ENCODE data around the gene IFITM5.
A peak's percentile ranks its signal among the peaks of the same experiment; 100 is the strongest.
"Not testable (repeated sequence)": the region's sequence is repeated elsewhere in the genome, so short reads cannot be mapped to it uniquely, and the experiment has no call there.

Gene IFITM5

DNA sequence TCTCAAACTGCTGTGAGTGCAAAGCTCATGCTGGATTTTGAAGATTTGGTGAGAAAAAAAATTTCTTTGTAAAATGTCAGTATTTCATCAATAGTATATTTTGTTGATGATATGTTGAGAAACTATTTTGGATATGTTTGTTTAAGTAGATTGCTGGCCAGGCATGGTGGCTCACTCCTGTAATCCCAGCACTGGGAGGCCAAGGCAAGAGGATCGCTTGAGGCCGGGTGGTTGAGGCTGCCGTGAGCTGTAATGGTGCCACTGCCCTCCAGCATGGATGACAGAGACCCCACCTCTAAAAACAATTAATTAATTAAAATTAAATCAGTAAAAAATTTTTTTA is 28.2 kb upstream of the IFITM5 start:
- no peak for DNase-seq

DNA sequence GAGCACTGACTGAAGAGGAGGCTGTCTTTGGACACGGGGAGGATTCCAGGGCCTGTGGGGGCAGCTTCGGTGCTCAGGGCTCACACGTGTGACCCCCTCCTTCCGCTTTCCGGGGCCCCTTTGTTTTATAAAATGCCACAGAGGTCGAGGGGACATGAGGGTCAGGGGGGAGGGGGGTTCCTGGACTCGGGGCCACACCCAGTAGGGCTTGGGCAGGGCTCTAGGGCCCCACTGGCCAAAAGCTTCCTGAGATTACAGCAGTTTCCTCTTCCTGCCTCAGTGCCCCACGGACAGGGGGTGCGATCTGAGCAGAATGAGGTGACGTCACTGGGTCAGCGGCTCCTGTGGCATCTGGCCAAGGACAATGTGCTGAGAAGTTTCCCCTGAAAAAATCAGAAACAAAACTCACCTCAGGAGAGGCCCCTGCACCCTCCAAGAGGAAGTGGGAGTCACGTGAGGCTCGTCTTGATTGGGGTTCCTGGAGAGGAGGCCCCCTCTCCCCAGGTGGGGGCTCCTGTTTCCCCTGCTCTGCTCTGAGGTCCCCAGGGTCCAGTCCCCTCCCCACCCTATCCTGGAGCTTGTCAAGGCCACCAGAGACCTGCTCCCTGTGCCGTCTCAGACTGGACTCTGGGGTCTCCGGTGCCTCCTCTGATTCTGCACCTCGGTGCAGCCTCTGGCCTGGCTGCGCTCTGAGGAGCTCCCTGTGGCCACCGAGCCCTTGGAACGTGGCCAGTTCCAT is 27.7 kb upstream of the IFITM5 start:
- DNase-seq: no peak

DNA sequence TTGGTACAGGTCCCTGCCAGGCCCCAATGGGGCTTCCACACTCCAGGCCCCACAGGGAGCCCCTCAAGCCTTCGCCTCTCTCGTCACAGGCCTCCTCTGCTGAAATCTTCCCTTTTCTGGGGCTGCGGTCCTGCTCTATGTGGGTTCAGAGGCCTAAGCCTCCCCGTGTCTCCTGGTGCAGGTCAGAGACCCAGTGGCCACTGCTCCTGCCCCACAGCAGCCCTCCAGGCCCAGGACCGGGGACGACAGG is 27.2 kb upstream of the IFITM5 start:
- no peak for DNase-seq

DNA sequence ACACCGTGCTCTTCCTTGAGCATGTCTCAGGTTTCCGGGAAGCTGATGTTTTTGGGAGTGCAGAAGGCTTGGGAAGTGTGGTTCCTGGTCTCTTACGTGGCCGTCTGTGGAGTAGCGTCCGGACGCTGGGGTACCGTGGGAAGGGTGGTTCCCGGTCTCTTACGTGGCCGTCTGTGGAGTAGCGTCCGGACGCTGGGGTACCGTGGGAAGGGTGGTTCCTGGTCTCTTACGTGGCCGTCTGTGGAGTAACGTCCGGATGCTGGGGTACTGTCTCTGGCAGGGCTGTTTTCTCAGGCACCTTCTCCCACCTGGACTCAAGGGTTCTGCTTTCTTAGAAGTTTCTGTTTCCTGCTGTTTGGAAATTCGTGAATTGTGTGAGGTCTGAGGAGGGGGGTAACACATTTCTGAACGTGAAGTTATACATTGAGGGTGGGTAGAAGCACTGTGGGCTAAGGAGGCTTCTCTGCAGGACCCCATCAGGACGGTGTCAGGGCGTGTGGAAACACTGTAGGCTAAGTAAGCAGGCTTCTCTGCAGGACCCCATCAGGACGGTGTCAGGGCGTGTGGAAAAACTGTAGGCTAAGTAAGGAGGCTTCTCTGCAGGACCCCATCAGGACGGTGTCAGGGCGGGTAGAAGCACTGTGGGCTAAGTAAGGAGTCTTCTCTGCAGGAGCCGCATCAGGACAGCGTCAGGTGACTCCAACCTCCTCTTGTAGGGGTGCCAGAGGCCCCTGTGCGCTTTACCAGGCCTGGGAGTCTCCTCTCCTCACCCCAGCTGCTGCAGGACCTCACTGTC is 26.7 kb upstream of the IFITM5 start:
- no peak for DNase-seq

DNA sequence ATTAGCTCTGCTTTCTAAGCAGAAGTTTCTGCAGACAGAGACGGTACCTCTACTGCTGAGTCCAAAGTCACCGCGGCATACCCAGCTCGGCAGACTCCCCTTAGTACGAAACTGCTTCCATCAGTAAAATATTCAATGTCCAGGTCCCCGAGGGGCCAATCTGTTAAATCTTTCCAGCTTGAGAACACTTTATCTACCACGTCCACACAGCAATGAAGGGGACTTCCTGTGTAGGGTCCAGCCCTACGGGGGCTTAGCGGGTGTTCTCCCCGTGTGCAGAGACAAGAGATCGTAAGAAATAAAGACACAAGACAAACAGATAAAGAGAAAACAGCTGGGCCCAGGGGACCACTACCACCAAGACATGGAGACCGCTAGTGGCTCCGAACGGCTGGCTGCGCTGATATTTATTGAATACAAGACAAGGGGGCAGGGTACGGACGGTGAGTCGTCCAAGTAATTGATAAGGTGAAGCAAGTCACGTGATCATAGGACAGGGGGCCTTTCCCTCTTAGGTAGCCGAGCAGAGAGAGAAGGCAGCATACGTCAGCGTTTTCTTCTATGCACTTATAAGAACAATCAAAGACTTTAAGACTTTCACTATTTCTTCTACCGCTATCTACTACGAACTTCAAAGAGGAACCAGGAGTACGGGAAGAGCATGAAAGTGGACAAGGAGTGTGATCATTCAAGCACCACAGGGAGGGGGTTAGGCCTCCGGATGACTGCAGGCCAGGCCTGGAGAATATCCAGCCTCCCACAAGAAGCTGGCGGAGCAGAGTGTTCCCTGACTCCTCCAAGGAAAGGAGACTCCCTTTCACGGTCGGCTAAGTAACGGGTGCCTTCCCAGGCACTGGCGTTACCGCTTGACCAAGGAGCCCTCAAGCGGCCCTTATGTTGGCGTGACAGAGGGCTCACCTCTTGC is 25.5 kb upstream of the IFITM5 start:
- not testable (repeated sequence) for DNase-seq

DNA sequence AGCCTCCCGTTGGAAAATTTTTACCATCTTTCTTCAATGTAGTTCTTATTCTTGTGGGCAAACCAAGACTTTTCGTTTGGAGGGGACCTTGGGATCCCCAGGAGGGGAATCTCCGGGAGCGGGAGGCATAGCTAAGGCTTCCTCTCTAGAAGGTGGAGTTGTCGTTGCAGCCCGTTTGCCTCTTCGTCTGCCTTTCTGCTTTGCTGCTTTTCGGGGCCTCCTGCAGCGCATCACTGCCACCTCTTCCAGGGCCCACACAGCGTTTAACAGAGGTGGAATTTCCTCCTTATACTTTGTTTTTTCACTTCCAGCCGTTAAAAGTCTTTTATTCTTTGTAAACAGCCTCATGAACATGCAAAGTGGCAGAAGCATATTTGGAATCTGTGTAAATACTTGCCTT is 24.8 kb upstream of the IFITM5 start:
- DNase-seq: no peak

DNA sequence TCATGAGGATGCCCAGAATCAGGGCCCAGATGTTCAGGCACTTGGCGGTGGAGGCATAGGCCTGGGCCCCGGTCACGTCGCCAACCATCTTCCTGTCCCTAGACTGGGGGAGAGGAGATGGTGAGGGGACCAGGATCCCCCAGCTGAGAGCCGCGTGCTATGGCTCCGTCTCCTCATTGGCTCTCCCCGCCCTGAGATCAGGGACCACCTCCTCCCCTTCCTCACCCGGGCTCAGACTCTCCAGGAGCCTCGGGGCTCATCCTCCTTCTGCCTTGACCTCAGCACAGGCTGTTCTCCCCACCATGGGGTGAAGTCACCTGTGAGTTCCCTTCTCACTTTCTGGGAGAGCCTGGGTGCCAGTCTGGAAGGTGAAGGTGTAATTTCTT is 20.6 kb upstream of the IFITM5 start:
- not testable (repeated sequence) for DNase-seq

DNA sequence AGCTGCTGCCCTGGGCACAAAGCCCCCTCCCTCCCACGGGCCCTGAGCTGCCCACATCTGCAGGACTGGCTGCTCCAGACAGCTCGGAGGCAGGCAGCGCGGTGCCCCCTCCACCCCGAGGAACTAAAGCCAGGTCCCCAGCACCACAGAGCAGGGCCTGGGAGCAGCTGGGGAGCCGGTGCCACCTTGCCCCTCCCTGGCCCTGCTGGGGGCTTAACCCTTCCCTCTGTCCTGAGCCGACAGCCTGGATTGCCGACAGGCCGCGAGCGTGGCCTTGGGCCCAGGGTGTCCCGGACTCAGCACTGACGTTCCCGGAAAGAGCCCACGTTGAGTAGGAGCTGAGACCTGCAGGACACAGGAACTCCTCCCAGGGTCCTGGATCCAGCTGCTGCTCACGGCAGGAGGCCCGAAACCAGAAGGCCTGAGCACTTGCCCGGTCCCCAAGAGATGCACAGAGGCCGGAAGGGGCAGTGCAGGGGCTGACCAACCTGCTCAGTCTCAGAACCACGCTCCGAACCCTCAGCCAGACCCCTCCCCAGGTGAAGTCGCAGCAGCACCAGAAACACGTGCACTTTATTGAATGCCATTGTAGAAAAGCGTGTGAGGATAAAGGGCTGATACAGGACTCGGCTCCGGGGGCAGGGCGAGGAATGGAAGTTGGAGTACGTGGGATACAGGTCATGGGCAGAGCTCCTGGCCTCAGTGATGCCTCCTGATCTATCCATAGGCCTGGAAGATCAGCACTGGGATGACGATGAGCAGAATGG is 20.0 kb upstream of the IFITM5 start:
- not testable (repeated sequence) for DNase-seq

DNA sequence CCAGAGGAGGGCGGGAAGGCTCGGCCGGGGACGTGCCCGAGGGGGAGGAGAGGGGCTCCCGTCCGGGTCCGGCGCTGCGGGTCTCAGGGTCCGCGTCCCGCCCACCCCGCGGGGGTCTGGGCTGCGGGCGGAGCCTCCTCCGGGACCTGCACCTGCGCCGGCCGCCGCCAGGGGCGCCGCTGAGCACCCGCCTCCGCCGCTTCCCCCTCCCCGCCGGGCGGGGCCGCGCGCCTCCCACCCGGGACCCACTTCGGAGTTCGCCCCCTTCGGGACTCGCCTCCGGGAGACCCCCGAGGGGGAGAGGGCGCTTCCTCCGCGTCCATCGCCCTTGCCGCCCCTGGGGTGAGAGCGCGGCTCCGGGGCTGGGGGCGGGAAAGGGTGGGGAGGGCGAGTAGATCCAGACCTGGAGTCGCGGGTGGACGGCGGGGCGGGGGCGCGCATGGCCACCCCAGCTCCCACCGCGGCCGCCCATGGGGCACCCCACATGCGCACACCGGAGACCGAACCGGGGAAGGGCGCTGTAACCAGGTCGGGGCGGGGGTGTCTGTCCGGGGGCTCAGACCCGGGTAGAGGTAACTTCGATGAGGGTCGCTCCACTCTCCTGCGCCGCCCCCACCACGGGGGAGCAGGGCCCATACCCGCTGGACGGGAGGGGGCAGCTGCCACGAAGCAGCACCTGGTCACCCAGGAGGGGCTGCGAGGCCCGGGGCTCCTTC is 19.2 kb upstream of the IFITM5 start:
- DNase-seq: not testable (repeated sequence)

DNA sequence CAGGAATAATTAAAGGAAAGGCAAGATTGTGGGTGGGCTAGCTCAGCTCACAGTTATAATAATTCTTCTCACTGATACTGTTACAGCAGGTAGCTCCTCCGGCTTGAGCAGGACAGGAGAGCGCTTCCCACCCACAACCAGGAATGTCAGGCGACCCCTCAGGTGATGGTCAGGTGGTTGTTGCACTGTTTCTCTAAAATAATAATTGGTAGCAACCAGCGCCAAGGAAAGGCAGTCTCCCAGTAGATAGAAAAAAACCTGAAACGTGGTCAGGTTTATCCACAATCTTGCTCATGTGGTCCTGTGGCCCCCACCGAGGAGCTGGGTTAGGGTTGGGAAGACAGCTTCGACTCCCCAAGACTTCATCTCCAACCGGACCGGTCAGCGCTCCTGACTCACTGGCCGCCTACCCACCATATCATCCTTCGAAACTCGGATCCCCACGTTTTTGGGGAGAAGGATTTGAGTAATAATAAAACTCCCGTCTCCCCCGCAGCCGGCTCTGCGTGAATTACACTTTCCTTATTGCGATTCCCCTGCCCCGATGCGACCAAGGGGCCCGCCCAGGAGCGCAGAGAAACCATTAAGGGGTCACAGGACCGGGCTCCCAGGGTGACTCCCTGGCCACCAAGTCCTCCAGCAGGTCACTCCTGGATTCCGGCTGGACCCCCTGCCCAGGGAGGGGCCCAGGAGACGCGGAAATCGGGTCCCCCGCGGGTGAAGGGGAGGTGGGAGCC is 18.5 kb upstream of the IFITM5 start:
- not testable (repeated sequence) for DNase-seq

DNA sequence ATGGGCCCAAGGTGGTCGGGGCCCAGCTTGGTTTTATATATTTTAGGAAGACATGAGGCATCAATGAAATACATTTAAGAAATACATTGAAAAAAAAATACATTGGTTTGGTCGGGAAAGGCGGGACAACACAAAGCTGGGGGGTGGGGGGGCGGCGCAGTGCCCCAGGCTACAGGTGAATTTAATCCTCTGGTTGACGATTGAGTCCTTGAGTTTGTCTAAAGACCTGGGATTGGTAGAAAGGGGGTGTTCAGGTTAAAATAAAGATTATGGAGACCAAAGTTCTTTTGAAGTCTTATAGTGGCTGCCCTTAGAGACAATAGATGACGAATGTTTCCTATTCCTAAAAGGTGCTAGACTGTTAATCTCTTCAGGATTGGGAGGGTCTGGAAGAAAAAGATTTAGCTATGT is 17.6 kb upstream of the IFITM5 start:
- no peak for DNase-seq

DNA sequence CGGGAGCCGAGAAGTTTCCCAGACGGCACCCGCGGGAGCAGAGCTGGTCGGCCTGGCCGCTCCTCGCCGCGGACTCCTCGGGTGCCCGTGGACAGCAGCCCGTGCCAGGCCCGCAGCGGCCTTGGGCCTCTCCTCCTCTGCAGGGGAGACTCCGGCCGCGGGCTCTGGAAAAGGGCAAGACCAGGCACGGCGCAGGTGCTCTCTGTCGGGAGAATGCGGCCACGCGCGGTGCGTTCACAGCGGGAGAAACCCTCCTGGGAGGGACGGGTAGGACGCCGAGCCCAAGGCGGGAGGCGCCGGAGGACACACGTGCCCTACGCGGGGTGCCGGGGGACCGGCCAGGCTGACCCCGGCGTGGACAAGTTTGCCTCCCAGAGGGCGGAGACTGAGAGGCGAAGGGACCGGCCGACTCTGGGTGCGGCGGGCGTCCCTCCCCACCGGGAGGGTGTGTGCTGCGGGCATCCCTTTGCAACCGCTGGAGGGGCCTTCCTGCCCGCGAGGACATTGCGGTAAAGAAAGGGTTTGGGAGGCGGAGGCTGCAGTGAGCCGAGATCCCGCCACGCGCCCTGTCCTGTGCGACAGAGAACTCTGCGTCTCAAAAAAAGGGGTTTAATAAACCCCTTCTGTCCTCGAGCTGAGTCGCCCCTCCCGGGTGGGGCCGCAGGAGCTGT is 16.8 kb upstream of the IFITM5 start:
- DNase-seq: no peak

DNA sequence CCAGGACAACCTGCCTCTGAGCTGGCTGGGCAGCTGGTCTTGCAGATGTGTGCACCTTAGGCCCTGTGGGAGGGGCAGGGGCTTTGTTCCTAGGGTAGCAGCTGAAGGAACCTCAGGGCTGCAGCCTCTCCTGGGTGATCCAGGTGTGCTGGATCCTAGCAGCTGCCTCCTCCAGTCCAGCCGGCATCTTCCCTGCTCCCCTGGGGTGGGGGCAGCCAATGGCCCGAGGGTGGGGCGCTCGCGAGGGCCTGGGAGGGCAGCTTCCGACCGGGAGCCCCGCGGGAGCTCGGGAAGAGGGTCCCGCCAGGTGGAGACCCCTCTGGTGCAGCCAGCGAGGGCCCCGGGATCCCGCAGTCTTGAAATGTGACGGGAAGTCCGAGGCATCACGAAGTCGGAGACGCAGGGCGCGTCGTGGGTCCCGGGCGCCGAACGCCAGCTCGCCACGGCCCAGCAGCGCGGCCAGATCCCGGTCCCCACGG is 16.2 kb upstream of the IFITM5 start:
- no peak for DNase-seq

DNA sequence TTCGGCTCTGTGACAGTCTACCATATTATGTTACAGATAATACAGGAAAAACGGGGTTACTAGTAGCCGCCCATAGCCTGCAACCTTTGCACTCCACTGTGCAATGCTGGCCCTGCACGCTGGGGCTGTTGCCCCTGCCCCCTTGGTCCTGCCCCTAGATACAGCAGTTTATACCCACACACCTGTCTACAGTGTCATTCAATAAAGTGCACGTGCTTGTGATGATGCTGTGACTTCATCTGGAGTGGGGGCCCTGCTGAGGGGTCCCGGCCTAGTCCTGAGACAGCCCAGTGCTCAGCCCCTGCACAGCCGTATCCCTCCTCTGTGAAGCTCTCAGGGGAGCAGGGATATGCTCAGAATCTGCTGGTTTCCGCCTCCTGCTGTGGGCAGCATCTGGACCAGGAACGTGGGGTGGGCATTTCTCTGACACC is 15.7 kb upstream of the IFITM5 start:
- DNase-seq: no peak

DNA sequence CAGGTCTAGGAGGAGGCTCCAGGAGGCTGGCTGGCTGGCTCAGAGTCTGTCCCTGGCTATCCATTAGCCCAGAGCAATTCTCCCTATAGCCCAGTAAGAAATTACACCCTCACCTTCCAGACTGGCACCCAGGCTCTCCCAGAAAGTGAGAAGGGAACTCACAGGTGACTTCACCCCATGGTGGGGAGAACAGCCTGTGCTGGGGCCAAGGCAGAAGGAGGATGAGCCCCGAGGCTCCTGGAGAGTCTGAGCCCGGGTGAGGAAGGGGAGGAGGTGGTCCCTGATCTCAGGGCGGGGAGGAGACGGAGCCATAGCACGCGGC is 15.2 kb upstream of the IFITM5 start:
- not testable (repeated sequence) for DNase-seq

DNA sequence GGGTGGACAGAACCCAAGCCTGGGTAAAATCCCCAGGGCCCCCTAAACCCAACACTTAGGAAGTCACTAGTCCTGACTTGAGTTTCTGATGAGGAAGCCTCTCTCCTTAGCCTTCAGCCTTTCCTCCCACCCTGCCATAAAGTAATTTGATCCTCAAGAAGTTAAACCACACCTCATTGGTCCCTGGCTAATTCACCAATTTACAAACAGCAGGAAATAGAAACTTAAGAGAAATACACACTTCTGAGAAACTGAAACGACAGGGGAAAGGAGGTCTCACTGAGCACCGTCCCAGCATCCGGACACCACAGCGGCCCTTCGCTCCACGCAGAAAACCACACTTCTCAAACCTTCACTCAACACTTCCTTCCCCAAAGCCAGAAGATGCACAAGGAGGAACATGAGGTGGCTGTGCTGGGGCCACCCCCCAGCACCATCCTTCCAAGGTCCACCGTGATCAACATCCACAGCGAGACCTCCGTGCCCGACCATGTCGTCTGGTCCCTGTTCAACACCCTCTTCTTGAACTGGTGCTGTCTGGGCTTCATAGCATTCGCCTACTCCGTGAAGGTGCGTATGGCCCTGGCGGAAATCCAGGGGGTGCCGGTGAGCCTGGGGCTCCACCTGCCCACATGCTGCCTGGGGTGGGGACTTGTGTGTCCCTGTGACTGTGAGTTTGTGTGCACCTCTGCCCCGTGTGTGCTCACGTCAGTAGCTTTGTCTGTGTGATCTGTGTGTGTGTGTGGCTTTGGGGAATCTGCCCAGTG is 14.6 kb upstream of the IFITM5 start, which contains the start of gene IFITM1:
TSS of gene IFITM1 (plus strand) at position 254 of the 767 bp plus-strand sequence. CDS start at position 385, 131 bp downstream.
- DNase-seq: peak in 2 of 4 experiments; percentile 55 to 57

DNA sequence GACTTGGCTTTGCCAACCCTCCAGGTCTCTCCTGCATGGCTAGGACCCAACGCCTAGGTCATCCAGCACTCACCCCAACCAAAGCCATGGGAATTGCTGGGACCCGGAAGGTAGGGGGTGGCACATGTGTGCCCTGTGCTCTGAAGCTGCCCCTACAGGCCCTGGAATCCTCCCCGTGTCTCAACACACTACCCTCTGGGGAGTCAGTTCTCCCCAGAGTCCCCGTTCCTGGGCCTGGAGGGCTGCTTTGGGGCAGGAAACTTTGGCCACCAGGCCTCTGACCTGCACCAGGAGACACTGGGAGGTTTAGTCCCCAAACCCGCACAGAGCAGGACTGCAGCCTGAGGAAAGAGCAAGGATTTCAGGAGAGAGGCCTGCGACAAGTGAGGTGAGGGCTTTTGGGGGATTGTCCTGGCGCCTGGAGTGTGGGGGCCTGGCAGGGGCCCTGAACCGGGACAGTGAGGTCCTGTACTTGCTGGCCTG is 14.0 kb upstream of the IFITM5 start:
- no peak for DNase-seq

DNA sequence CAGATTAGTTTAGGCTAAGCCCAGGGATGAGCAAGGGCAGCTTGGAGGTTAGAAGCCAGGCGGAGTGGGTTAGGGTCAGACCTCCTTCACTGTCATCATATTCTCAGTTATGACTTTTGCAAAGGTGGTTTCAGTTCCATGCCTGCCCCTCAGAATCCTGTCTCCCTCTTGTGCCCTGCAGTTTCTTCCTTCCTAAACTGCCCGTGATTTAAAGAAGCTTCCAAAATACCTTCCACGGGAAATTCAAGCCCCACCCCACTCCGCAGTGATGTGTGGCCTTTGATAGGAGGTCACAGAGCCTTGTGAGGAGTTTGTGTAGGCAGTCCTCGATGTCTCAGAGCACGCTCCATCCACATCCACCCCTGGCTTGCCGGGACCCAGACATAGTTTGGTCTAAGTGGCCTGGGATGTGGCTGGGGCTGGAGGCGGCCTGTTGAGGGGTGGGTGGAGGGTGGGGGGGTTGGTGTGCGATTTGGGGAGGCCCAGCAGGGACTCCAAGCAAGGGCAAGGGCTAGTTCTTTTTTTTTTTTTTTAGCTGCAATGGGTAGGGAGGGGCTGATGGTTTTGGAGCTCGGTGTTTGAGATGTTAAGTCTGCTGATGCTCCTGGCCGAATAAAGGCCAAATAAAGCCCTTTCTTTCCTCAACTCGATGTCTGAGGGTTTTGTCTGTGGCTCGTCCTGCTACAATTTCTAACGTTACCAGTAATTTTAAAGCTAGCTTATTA is 12.9 kb upstream of the IFITM5 start:
- DNase-seq: no peak

Measured in activated CD4-positive, CD25-positive, alpha-beta regulatory T cell (primary cell).